ENCODE results near the gene SPRED2.

DNA sequence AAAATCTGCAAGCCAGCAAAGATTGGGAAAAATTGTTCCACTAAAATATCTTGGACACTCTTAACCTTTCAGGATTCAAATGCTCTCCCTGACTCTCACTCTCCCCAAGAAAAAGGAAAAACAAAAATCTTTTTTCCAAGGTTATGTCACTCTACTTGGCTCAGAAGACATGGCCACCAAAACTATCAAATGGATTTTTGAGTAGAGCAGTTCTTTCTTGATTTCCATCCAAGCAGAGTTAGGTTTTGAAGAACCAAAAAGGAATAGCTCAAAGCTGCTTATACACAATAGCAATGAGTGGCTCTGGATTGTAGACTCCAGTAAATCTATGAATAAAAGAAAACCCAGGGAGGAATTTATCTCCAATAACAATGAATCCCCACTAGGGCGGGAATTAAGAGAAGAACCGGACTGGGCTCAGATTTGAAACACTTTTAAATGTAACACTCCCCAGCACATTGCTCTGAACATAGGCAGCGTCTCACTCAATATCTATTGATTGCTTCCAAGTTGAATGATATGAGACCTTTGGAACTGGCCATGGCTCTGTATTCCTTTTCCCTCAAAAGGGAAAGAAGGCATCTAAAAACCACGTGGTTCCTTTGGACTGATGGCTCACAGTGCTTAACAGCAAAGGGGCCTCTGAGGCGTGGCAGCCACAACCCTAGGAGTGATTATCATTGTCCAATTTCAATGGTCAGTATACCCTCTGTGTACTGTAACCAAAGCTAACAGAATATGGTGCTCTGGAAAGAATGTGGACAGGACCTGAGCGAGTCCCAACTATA is 68.3 kb downstream of the SPRED2 start:
- TF ChIP-seq ELF4 (IDR thresholded peaks at IDR 0.05) (no peak), FOXA1 (IDR thresholded peaks at IDR 0.05) (no peak), ARNT (IDR thresholded peaks at IDR 0.05) (no peak), L3MBTL2 (conservative IDR thresholded peaks at IDR 0.05) (peak; percentile 32; the same call in 1 of the 2 replicates), FOXM1 (IDR thresholded peaks at IDR 0.05; ENCODE audit: borderline replicate concordance) (no peak), HDGF (IDR thresholded peaks at IDR 0.05; ENCODE audit: borderline replicate concordance) (no peak)
